Mesenchymal stem cell (in vitro differentiated cells and primary cell): Measurements from ENCODE around the gene ACHE. TPM values are rescaled to one million over a fixed set of nuclear protein-coding genes. Genes with fewer than 3 reads are reported as not detected.

ENCODE experiments used
- small RNA-seq: library from polyadenylated mRNA; stranded (forward); fragments of <200 nt; extraction: miRNeasy Mini kit (QIAGEN cat#:217004); gene quantifications from one replicate; pipeline ENCODE3, GENCODE V24; 2013; ENCODE audit warnings: low read depth

The ACHE gene

Small RNA genes lying within 50 kb of the gene (small RNA-seq; reads per million reads assigned to genes)
- gene RN7SL549P = not detected
- gene RPS29P15 = not detected
